Left ventricle myocardium inferior (tissue), 1 donor: ENCODE measurements around the gene GSAP. TPM values are rescaled to one million over a fixed set of nuclear protein-coding genes. Genes with fewer than 3 reads are reported as not detected.
A peak's percentile ranks its signal among the peaks of the same experiment; 100 is the strongest.

Experiments used
- DNase-seq: peaks from one replicate; pipeline ENCODE4 v3.0.0-alpha.2; 2020
- H3K27ac ChIP-seq: fragments of 200-600 bp; replicated peaks from 2 replicates; pipeline ENCODE4 v1.8.0; 2021
- H3K27me3 ChIP-seq: fragments of 200-600 bp; 2 replicates; pipeline ENCODE4 v1.8.0; 2021; ENCODE audit warnings: low read depth
- H3K36me3 ChIP-seq: fragments of 200-600 bp; 2 replicates; pipeline ENCODE4 v1.8.0; 2021
- H3K4me1 ChIP-seq: fragments of 200-600 bp; 2 replicates; pipeline ENCODE4 v1.8.0; 2021
- H3K4me3 ChIP-seq: fragments of 200-600 bp; 2 replicates; pipeline ENCODE4 v1.8.0; 2021; ENCODE audit warnings: mild to moderate bottlenecking, moderate library complexity
- H3K9me3 ChIP-seq: fragments of 200-600 bp; replicated peaks from 2 replicates; pipeline ENCODE4 v1.8.0; 2021
- CTCF ChIP-seq: fragments of 200-600 bp; IDR thresholded peaks from 2 replicates; pipeline ENCODE4 v1.8.0; 2021; ENCODE audit warnings: antibody characterized with exemption, mild to moderate bottlenecking, borderline replicate concordance
- intact Hi-C: fragments of 100-400 bp; cut with micrococcal nuclease; formaldehyde crosslinking; loops from one replicate; pipeline ENCODE4 v1.11.0; 2022
- total RNA-seq: library from RNA; stranded (reverse); fragmentation: NEBNext Ultra II Directional; extraction: Animal tissue kit (Norgen Biotek cat#: 25700); gene quantifications from one replicate; pipeline ENCODE4 v1.2.1, GENCODE V29; 2021
- donor health status: DM: no; HTN: yes; CAD: no; lungs with severe emphysema.

Gene GSAP
- total RNA-seq, 1 donor from 2014 or later = 7.2 TPM

- TF ChIP-seq CTCF = no peak
These were observed 98.1 kb downstream of the GSAP start for GRCh38 chr7:77318019-77318418.

GRCh38 chr7:77316219-77316978 is 99.8 kb downstream of the GSAP start:
- Histone ChIP-seq H3K27ac (no peak overlapping the region), H3K36me3 (peaks cover 16% of the 10 kb centered on the region), H3K4me3 (no peak overlapping the region), H3K4me1 (peaks cover 44% of the 10 kb centered on the region), H3K9me3 (no peaks in the 10 kb centered on the region), H3K27me3 (no peaks in the 10 kb centered on the region)
- TF ChIP-seq CTCF = no peak
- no peak for DNase-seq
- intact Hi-C loops = loop anchor here (10.0 kb wide), 1 partner anchor 62 kb away; no protein-coding TSS in a partner anchor

More at GRCh38 chr7:77318019-77318418, 98.1 kb downstream of the GSAP start:
- intact Hi-C loops = loop anchor here (10.0 kb wide), 1 partner anchor 63 kb away; no protein-coding TSS in a partner anchor
- Histone ChIP-seq H3K4me3 (no peak overlapping the region), H3K27me3 (no peaks in the 10 kb centered on the region), H3K4me1 (peaks cover 35% of the 10 kb centered on the region), H3K27ac (no peak overlapping the region), H3K36me3 (peaks cover 11% of the 10 kb centered on the region), H3K9me3 (no peaks in the 10 kb centered on the region)
- DNase-seq = no peak

- H3K27ac ChIP-seq = no peak overlapping the region
- peaks cover 38% of the 10 kb centered on the region for H3K4me1 ChIP-seq
- intact Hi-C loops = loop anchor here (10.0 kb wide), 1 partner anchor 60 kb away; no protein-coding TSS in a partner anchor
These were observed 101.0 kb downstream of the GSAP start for GRCh38 chr7:77315182-77315591.

GRCh38 chr7:77313876-77314480 is 102.2 kb downstream of the GSAP start:
- intact Hi-C loops = loop anchor here (10.0 kb wide), 1 partner anchor 59 kb away; no protein-coding TSS in a partner anchor
- Histone ChIP-seq H3K9me3 (no peaks in the 10 kb centered on the region), H3K27ac (peak overlapping the region; percentile 4), H3K27me3 (no peaks in the 10 kb centered on the region), H3K4me1 (peaks cover 50% of the 10 kb centered on the region), H3K4me3 (no peak overlapping the region), H3K36me3 (peaks cover 22% of the 10 kb centered on the region)
- DNase-seq = no peak
- no peak for TF ChIP-seq CTCF

More at GRCh38 chr7:77315182-77315591, 101.0 kb downstream of the GSAP start:
- no peak overlapping the region for H3K4me3 ChIP-seq
- H3K27me3 ChIP-seq = no peaks in the 10 kb centered on the region
- peaks cover 22% of the 10 kb centered on the region for H3K36me3 ChIP-seq
- no peak for TF ChIP-seq CTCF
- no peaks in the 10 kb centered on the region for H3K9me3 ChIP-seq
- peak; percentile 31 for DNase-seq

GRCh38 chr7:77313085-77313484 is 103.1 kb downstream of the GSAP start:
- TF ChIP-seq CTCF = no peak
- peaks cover 14% of the 10 kb centered on the region for H3K36me3 ChIP-seq
- intact Hi-C loops = loop anchor here (10.0 kb wide), 1 partner anchor 58 kb away; no protein-coding TSS in a partner anchor
- peak overlapping the region; percentile 3 for H3K27ac ChIP-seq
- no peaks in the 10 kb centered on the region for H3K27me3 ChIP-seq
- no peaks in the 10 kb centered on the region for H3K9me3 ChIP-seq
- peaks cover 56% of the 10 kb centered on the region for H3K4me1 ChIP-seq
- no peak for DNase-seq
- H3K4me3 ChIP-seq = no peak overlapping the region
